GM12875 (cell line): ENCODE results near the gene PNPLA2.
A peak's percentile ranks its signal among the peaks of the same experiment; 100 is the strongest.

Source experiments
- H3K4me3 ChIP-seq: one replicate; pipeline ENCODE4 v1.5.1; 2011; ENCODE audit warnings: low read depth, low read length, control low read depth
- CTCF ChIP-seq: IDR thresholded peaks from 2 replicates; pipeline ENCODE4 v1.5.1; 2011; ENCODE audit warnings: low read depth, mild to moderate bottlenecking, control low read depth, inconsistent platforms, low read length, moderate library complexity, borderline replicate concordance; ENCODE audit not compliant: insufficient read depth

PNPLA2 gene

DNA sequence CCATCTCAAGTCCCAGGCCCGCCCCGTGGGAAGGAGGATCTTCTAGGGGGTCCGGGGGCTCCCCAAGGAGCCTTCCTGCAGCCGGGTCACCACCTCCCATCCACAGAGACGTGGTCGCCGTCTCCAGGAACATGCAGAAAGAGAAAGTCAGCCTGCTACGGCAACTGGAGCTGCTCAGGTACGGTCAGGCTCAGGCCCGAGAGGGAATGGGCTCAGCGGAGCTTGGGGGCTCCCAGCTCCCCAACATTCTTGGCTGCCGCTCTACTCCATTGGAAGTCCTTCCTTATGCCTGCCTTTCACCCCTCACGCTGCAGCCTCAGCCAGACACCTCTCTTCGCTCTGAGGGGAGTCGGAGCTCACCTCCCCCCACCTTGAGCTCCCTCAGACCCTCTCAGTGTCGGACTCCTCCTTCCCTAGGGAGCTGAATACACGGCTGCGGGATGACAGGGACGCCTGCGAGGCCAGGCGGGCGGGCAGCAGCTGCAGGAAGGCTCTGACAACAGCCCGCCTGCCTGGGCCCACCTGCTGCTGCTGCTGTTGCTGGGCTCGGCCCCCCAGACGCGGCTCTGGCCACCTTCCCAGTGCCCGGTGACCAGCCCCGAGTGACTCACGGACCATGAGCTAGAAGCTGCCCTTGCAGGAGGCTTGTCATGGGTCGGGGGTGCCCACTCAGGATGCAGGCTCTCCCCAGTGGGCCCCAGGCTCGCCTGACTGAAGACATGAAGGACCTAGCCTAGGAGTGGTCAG, 12.6 kb downstream of the PNPLA2 start:
- no peak overlapping the region for H3K4me3 ChIP-seq
- no peak for TF ChIP-seq CTCF

GRCh38 chr11:831961-832528, 13.3 kb downstream of the PNPLA2 start:
- no peak overlapping the region for H3K4me3 ChIP-seq

GRCh38 chr11:832529-833113, 13.9 kb downstream of the PNPLA2 start, which contains the start of gene CD151:
Gene CD151, plus strand, starts transcription at chr11:832952. Its CDS starts 3,118 bp downstream, at chr11:836070.
- TF ChIP-seq CTCF, result no peak
- peak within 1 kb of the TSS; percentile 63 for H3K4me3 ChIP-seq

More at GRCh38 chr11:831961-832528, 13.3 kb downstream of the PNPLA2 start:
- no peak for TF ChIP-seq CTCF

DNA sequence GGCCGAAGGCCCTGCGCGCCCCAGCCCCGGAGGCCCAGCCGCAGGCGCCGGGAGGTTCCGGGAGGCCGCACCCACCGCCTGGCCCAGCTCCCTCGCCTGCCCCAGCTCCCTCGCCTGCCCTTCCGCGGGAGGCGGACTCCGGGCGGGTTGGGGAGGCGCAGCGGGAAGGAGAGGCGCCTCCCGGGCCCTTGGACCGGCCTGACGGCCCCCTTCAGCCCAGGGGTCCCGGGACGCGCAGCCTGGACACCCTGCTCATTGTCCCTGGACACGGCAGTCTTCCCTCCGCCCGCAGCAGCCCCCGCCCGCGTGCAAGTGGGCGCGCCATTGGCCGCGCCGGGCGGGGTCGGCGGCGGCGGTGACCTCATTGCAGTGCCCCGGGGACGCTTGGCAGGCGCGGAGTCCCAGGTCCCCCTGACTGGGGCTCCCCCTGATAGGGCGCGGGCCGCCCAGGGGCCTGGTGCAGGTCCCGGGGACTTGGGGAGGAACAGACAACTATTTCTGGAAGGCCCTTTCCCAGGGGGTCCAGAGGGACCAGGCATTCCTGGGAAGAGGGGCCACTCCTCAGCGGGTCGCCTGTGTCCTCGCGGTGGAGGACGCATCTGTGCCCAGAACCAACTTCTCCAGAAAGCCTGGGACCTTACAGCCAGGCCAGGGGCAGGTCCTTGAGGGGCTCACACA, 14.5 kb downstream of the PNPLA2 start:
- peak overlapping the region; percentile 63 for H3K4me3 ChIP-seq

DNA sequence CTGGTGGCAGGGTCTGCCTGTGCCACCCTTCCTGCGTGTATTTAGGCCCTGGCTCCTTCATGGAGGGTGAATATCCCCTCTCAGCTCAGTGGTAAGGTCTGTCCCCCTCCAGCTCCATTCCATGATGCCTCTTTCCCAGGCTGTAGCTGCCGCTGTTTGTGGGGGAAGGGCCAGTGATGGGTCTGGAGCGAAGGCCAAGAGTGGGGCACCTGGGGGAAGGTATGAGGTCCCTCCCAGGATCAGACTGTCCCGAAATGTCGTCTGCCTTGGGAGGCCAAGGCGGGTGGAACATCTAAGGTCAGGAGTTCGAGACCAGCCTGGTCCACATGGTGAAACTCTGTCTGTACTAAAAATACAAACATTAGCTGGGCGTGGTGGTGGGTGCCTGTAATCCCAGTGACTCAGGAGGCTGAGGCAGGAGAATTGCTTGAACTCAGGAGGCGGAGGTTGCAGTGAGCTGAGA, 15.2 kb downstream of the PNPLA2 start:
- no peak for TF ChIP-seq CTCF
- H3K4me3 ChIP-seq, result no peak overlapping the region

More for the DNA sequence above, 14.5 kb downstream of the PNPLA2 start:
- no peak for TF ChIP-seq CTCF

GRCh38 chr11:834371-835316, 15.9 kb downstream of the PNPLA2 start:
- H3K4me3 ChIP-seq, result no peak overlapping the region
- no peak for TF ChIP-seq CTCF
